Stimulated activated CD8-positive, alpha-beta memory T cell treated with anti-CD3 and anti-CD28 coated beads, Interleukin-15, amount 100 ng/mL, for 24 hours (primary cell): Measurements from ENCODE around the gene PKM.
"Not testable (repeated sequence)": the region's sequence is repeated elsewhere in the genome, so short reads cannot be mapped to it uniquely, and the experiment has no call there.

Experiments used
- DNase-seq: peaks from one replicate; pipeline ENCODE4 v3.0.0-alpha.2; 2020; ENCODE audit warnings: low read depth

PKM gene

GRCh38 chr15:72176159-72176558, 54.8 kb downstream of the PKM start:
- no peak for DNase-seq

DNA sequence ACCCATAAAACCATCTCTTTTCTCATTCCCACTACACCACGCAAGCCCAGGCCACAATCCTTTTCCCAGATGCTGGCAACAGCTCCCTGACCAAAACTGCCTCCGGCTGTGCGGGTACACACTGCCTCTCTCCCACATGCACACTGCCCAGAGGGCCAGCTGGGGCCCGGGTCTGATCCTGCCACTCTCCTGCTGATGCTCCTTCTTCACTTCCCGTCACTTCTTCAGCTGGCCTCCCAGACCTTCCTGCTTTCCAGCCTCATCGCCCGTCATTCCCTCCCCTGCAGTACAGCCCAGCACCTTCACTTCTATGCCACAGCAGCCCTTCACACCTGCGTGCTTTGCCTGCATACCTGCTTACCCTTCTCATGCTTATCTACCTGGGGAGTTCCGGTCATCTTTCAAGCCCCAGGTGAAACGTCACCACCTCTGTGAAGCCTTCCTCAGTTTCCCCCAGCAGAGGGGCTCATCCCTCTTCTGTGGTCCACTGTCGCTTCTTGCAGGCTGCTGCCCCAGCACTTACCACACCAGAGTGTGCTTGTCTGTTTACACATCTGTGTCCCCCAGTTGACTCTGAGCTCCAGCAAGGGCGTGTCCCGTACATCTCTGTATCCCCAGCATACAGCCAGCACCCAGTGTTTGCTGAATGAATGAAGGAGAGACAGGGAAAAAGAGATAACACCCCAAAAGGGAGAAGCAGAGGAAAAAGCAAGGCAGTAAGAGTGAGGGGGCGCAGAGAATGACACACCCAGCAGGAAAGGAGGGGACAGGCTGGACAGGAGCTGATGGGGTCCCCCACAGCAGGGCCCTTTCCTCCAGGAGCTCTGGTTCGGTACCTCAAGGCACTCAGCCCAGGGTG, 55.6 kb downstream of the PKM start:
- DNase-seq = no peak

DNA sequence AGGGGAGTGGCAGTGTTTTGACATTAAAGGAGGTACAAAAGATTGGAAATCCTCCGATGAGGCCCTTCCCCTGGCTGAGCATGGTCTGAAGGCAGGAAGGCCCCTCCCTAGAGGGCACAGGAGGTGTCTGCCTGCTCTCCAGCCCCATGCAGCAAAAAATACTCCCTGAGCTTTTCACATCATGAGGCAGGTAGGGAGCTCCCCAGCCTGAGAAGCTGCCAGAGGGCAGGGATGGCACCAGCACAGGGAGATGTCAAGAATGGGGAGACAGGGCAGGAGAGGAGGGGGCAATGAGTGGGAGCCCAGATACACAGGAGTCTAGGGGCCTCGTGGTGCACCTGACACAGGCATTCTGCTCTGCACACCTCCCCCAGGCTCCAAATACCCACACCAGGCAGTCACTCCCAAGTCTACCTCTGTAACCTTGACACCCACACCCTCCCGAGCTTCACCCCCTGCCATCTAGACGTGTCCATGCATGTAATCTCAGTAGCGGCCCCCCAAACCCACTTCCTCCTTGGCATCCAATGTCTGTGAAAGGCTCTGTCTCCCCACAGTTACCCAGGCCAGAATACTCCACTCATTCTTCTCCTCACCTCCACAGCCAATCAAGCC, 56.3 kb downstream of the PKM start:
- no peak for DNase-seq

- no peak for DNase-seq
Measured at GRCh38 chr15:72173864-72174550, 57.0 kb downstream of the PKM start.

- no peak for DNase-seq
Measured at GRCh38 chr15:72173401-72173800, 57.6 kb downstream of the PKM start.

- no peak for DNase-seq
Measured at GRCh38 chr15:72172796-72173195, 58.2 kb downstream of the PKM start.

- DNase-seq = not testable (repeated sequence)
Measured at GRCh38 chr15:72171978-72172377, 59.0 kb downstream of the PKM start.

DNA sequence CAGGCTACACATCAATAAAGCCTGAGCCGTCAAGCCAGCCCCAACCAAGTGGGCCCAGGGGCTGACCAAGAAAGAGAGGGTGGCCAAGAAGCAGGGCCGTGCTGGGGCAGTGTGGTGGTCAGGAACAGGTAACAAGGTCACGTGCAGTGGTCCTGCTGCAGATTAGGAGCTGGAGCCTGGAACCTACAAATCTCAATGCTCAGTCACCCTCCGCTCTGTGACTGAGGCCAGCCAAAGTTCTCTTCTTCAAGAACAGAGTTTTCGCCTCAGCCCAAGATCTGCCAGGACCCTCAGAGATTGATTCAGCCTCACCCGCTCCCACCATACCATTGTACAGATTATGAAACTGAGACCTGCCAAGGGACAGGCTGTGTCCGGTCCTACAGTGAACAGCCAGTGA, 60.3 kb downstream of the PKM start:
- DNase-seq = no peak

DNA sequence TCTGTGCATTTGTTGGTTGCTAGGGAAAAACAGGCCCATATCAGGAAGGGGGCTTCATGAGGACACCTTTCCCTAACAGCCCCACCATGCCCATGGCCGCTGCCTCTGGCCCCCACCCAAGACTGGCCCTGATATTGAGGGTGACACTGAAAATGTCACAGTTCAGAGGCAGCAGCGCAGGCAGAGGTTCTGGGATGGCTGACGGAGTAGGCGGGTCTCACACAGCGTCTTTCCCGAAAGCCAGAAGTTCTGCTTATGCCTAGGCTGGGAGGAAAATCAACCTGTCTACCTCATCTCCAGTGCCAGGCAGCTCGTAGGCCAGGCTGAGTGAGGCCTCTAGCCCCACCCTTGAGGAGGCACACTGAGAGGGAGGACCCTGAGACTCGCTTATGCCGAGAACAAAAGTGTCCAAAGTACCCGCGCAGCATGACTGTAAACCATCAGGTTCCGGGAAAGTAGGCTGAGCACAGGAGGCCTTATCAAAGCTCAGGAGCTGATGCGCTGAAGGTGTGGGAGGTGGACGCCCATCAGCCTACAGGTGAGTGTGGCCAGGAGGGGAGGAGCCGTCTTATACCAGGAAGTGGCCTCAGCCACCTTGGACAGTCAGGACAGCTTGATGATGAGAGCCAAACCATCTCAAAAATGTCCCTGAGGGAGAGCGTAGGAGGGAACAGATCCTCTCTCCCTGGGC, 60.9 kb downstream of the PKM start:
- no peak for DNase-seq

GRCh38 chr15:72169236-72169920, 61.6 kb downstream of the PKM start:
- DNase-seq = no peak

- no peak for DNase-seq
Measured at GRCh38 chr15:72168808-72169190, 62.2 kb downstream of the PKM start.

- no peak for DNase-seq
Measured at GRCh38 chr15:72168131-72168807, 62.7 kb downstream of the PKM start.

- DNase-seq = no peak
Measured at GRCh38 chr15:72167445-72167844, 63.5 kb downstream of the PKM start.

GRCh38 chr15:72166716-72167417, 64.1 kb downstream of the PKM start:
- no peak for DNase-seq

DNA sequence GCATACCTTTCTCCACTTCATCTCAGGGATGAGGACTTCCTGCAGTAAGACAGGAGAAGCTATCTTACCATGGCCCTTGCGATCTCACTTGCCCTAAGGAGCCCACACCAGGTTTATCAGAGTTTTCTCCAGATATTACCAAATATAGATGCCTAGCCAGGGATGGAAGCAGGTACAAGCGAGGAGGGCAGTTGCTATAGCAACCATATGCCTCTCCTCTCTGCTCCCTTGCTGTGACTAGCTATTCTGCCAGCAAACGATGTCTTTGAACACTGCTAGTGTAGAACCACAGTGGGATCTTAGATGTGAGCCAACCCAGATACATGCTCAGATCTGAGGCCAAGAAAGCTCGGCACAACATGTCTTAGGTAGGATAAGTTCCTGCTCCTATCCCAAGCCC, 67.3 kb downstream of the PKM start:
- no peak for DNase-seq

DNA sequence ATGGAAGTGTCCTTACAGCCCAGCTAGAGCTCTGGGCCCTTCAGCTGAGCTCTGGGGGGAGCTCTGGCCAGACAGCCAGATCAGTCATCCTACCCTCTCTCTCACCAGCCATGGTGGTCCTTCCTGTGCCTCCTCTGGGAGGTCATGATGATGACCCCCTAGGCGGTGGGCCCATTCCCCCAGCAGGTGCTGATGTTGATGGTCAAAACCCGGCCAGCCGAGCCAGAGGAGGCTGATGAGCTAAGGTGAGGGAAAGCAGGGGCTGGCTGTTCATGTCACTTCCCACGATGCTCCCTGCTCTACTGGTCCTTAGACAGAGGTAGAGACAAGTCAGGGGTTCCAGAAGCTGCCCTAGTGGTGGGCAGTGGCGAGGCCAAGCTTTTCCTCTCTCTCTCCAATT, 68.4 kb downstream of the PKM start:
- no peak for DNase-seq

- no peak for DNase-seq
Measured at GRCh38 chr15:72161361-72162132, 69.4 kb downstream of the PKM start.

DNA sequence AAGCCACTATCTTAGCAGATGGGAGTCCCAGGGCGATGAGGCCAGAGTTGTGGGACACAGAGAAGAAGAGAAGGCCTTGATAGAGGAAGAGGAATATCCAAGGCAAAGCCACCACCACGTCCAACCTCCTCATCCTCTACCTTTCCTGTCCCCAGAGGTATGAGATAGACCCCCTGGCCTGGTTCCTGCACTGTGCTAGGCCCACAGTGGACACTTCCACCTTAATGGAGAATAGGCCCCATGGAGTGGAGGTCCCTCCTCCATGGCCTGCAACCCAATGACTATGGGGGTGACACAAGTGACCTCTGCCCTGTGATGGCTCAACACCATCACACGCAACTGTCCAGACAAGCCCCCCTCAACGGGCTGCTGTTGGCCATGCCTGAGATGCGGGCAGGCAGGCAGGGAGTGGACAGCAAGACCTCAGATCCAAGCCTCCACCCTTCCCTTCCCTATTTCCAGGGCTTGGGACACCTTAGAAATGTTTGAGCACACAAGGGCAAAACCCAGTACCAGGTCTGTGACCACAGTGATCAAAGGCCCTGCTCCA, 70.2 kb downstream of the PKM start:
- no peak for DNase-seq

GRCh38 chr15:72156928-72157327, 74.1 kb downstream of the PKM start:
- no peak for DNase-seq
